Measurements from ENCODE around the gene KCNH3.

GRCh38 chr12:49515266-49515665 is 23.6 kb upstream of the KCNH3 start:
- TF ChIP-seq CTCF (IDR thresholded peaks at IDR 0.05): no peak
- no peak for TF ChIP-seq POLR2A (IDR thresholded peaks at IDR 0.05)

All from right lobe of liver (tissue), 4 donors.